HG02588 (cell line): ENCODE data around the gene SLC28A1.
"Not testable (repeated sequence)": the region's sequence is repeated elsewhere in the genome, so short reads cannot be mapped to it uniquely, and the experiment has no call there.

ENCODE experiments used
- ATAC-seq: cut with Tn5 transposase; IDR thresholded peaks from one replicate; pipeline ENCODE4 v1.9.1; 2021; ENCODE audit warnings: mild to moderate bottlenecking, moderate library complexity; ENCODE audit not compliant: unreplicated experiment

SLC28A1 gene, protein sequence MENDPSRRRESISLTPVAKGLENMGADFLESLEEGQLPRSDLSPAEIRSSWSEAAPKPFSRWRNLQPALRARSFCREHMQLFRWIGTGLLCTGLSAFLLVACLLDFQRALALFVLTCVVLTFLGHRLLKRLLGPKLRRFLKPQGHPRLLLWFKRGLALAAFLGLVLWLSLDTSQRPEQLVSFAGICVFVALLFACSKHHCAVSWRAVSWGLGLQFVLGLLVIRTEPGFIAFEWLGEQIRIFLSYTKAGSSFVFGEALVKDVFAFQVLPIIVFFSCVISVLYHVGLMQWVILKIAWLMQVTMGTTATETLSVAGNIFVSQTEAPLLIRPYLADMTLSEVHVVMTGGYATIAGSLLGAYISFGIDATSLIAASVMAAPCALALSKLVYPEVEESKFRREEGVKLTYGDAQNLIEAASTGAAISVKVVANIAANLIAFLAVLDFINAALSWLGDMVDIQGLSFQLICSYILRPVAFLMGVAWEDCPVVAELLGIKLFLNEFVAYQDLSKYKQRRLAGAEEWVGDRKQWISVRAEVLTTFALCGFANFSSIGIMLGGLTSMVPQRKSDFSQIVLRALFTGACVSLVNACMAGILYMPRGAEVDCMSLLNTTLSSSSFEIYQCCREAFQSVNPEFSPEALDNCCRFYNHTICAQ

GRCh38 chr15:84883916-84884781, at the start of gene SLC28A1:
Gene SLC28A1 (plus strand): TSS chr15:84884662. CDS start chr15:84887761, 3,099 bp downstream.
- no peak for ATAC-seq

DNA sequence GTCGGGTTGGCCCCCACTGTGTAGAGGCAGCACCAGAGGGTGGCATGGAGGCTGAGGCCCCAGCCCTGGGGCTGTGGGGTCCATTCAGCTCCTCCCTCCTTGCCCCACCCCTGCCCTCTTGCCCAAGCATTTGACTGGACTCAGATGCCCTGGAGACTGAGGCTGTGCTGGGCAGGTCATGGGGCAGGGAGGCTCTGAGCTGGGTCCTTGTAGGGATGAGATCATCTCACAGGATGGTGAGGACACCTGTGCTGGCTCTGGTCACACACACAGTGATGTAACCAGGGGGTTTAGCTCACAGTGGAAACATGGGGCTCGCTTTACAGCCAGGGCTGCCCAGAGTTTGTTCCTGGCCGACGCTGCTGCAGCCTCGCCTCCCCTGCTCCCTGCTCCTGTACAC, 49.5 kb upstream of the SLC28A1 start:
- ATAC-seq = no peak

- no peak for ATAC-seq
Observed at GRCh38 chr15:84835661-84836337, 48.7 kb upstream of the SLC28A1 start.

- no peak for ATAC-seq
Observed at GRCh38 chr15:84836844-84837243, 47.6 kb upstream of the SLC28A1 start.

GRCh38 chr15:84839714-84840113, 44.7 kb upstream of the SLC28A1 start:
- ATAC-seq = no peak

GRCh38 chr15:84840255-84840654, 44.2 kb upstream of the SLC28A1 start:
- ATAC-seq = no peak

GRCh38 chr15:84840741-84841429, 43.6 kb upstream of the SLC28A1 start:
- no peak for ATAC-seq

- ATAC-seq = no peak
Observed at GRCh38 chr15:84842781-84843180, 41.7 kb upstream of the SLC28A1 start.

DNA sequence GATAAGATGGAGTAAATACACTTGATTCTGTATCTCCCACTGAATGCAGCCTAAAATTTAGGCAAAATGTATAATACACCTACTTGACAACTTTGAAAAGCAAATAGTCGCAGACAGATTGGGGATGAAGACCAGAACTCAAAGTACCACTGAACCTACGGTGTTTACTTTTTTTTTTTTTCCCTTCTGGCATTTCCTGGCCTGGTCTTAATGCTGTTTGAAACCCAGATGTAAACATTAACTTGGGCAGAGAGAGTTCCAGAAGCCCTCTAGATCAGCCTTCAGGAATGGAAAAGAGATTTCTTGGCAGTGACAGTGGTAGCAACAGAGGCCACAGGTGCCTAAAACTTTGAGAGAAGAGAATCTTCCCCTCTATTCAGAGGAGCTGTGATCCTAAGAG, 39.5 kb upstream of the SLC28A1 start:
- no peak for ATAC-seq

DNA sequence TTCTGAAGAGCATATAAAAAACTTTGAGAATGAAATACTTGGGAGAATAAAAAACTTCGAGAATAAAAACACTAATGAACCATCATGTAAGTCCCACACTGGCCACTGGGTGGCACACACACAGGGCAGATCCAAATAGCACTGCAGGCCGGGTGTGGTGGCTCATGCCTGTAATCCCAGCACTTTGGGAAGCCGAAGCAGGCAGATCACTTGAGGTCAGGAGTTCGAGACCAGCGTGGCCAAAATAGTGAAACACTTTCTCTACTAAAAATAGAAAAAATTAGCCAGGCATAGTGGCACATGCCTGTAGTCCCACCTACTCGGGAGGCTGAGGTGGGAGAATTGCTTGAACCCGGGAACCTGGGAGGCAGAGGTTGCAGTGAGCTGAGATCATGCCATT, 38.8 kb upstream of the SLC28A1 start:
- ATAC-seq = not testable (repeated sequence)

DNA sequence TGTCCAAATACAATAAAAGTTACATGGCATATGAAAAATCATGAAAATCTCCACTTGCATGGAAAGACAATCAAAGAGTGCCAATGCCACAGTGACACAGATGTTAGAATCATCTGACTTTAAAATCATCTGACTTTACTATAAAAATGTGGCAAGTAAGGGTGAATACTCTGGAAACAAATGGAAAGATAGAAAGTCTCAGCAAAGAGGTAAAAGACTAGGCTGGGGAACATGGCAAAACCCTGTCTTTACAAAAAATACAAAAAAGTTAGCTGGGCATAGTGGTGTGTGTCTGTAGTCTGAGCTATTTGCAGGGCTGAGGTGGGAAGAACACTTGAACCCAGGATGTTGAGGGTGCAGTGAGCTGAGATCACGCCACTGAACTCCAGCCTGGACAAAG, 38.2 kb upstream of the SLC28A1 start:
- ATAC-seq = no peak

- ATAC-seq = no peak
Observed at GRCh38 chr15:84847382-84847781, 37.1 kb upstream of the SLC28A1 start.

DNA sequence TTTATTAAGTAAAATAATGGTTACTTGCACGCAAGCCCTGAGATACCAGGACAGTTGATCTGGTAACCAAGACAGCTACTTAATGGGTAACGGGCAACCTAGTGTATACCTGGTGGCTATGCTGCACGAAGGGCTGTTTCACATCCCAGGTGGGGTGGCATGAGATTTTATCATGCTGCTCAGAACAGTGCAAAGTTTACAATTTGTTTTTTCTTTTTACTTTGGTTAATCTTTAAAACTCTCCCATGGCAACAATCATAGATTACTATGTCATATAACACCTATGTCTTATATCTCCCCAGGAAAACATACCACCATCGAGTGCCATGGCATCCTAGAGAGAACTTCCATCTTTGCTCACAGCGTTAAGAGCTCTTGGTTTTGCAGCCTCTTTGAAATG, 32.2 kb upstream of the SLC28A1 start:
- ATAC-seq = no peak

- no peak for ATAC-seq
Observed at GRCh38 chr15:84855136-84855535, 29.3 kb upstream of the SLC28A1 start.

DNA sequence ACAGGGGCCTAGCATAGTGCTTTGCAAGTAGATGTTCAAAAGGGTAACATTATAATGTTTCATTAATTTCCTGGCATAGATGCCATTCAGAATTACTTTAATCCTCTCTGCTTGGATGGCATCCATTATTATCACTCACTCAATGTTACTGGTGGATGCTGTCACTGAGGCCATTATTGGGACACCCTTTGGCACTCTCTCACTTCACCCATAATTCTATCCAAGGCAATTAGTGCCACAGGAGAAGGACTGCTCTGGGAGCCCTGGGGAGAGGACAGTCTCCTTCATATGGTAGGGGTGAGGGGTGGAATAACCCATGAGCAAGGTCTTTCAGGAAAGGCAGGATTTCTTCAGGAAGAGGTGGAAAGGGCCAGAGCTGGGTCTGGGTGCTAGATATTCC, 28.7 kb upstream of the SLC28A1 start:
- ATAC-seq = no peak

DNA sequence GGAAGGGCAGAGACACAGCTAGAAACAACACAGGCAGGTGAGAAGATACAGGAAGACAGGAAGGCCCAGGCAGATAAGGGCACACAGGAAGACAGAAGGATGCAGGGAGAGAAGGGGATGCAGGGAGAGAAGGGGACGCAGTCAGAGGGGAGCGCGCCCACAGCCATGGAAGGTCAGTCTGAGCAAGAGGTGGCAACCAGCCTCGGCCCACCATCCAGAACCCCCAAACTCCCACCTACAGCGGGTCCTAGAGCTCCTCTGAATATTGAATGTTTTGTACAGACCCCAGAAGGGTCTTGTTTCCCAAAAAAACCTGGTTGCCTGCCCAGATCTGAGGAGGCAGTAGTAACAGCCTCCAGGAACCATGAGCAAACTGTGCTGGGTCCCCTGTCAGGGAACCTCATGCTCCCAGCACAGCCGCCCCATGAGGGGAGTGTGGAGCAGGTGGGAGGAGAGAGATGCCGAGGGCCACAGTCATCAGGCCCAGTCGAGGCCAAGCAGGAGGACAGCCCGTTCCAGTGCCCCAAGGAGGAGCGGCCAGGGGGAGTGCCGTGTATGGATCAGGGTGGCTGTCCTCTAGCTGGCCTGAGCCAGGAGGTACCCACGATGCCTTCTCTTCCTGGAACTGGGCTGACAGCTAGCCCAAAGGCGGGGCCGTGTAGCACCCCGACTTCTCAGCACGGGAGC, 27.6 kb upstream of the SLC28A1 start:
- ATAC-seq = no peak

- no peak for ATAC-seq
Observed at GRCh38 chr15:84857418-84858004, 27.0 kb upstream of the SLC28A1 start.

DNA sequence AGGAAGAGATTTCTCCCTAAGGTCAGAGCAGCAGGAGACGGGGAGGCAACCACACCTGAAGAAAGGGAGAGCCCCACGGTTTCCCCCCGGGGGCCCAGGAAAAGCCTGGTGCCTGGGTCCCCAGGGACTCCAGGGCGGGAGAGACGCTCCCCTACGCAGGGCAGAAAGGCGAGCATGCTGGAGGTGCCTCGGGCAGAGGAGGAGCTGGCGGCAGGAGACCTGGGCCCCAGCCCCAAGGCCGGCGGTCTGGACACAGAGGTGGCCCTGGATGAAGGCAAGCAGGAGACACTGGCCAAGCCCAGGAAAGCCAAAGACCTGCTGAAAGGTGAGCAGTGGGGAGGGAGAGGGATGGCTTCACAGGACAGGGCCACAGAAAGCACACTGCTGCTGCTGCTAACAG, 26.2 kb upstream of the SLC28A1 start:
- no peak for ATAC-seq

GRCh38 chr15:84859144-84859543, 25.3 kb upstream of the SLC28A1 start:
- no peak for ATAC-seq
